SU-DHL-6 (cell line): ENCODE measurements around the gene ARMC7.

ENCODE experiments used
- EZH2phosphoT487 ChIP-seq: fragments of 200-600 bp; sonication (generic), shearing (Covaris generic); conservative IDR thresholded peaks from 2 replicates; pipeline ENCODE4 v1.6.1; 2018; ENCODE audit warnings: mild to moderate bottlenecking, antibody characterized with exemption, low read length, moderate library complexity, mixed read lengths
- TF ChIP-seq, protein P1 (sequence below): fragments of 200-600 bp; sonication (generic); IDR thresholded peaks from one replicate; pipeline ENCODE4 v1.5.1; 2017; ENCODE audit warnings: antibody characterized with exemption, mild to moderate bottlenecking, low read length, moderate library complexity; ENCODE audit not compliant: insufficient read depth, poor library complexity, severe bottlenecking

DNA sequence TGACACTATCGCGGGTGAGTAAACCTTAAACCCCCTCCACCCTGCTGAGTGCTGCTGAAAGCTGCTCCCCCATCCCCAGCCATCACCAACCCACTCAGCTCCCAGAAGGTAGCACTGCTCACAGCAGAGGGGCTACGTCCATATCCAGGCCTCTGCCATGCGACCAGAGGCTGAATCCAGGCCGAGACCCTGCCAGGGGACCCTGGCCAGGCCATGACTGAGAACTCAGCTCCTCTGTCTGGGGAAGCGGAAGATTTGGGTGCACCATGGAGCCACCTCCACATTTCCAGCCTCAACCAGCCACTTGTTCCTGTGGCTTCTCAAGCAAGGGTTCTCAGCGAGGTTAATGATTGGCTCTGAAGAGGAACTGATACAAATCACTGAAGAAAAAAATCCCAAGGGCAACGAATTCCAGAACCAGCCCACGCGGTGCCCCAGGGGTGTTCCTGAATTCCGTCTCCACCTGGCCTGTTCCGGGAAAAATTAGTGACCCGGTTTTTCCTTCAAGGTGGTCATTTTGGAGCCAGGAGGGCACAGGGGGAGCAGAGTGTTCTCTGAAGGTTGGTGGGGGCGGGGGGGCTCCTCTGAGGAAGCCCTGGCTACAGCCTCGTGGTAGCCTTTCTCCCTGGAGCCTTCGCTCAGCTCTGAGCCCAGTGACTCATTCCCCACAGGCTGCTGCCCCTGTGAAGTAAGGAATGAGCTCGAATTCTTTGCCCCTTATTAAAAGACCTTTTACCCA lies 31.3 kb upstream of the ARMC7 start:
- TF ChIP-seq, protein P1, sequence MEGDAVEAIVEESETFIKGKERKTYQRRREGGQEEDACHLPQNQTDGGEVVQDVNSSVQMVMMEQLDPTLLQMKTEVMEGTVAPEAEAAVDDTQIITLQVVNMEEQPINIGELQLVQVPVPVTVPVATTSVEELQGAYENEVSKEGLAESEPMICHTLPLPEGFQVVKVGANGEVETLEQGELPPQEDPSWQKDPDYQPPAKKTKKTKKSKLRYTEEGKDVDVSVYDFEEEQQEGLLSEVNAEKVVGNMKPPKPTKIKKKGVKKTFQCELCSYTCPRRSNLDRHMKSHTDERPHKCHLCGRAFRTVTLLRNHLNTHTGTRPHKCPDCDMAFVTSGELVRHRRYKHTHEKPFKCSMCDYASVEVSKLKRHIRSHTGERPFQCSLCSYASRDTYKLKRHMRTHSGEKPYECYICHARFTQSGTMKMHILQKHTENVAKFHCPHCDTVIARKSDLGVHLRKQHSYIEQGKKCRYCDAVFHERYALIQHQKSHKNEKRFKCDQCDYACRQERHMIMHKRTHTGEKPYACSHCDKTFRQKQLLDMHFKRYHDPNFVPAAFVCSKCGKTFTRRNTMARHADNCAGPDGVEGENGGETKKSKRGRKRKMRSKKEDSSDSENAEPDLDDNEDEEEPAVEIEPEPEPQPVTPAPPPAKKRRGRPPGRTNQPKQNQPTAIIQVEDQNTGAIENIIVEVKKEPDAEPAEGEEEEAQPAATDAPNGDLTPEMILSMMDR, result no peak
- TF ChIP-seq EZH2phosphoT487, result no peak
